HG02884 (cell line): ENCODE results near the gene ARL13B.

Experiments used
- ATAC-seq: cut with Tn5 transposase; IDR thresholded peaks from one replicate; pipeline ENCODE4 v1.9.1; 2021; ENCODE audit warnings: mild to moderate bottlenecking, moderate library complexity; ENCODE audit not compliant: unreplicated experiment

Gene ARL13B

GRCh38 chr3:94098452-94098851 lies 118.5 kb downstream of the ARL13B start:
- ATAC-seq = no peak

DNA sequence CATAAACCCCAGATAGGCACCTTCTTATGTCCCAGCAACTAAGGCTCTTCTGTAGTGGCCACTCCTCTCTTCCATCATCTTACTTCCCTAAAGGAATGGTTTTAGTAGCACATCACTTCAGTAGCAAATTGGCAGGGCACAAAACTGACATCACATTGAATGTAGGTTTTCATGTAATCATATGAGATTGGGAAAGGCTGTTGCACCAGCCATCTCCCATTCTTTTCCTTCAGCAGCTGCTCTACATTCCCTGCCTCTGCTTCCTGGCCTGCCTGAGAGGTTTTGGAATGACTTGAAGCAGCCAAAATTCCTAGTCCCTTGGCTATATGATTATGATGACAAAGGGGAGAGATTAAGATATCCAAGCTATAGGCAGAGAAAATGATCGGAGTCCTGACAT lies 119.4 kb downstream of the ARL13B start:
- no peak for ATAC-seq

DNA sequence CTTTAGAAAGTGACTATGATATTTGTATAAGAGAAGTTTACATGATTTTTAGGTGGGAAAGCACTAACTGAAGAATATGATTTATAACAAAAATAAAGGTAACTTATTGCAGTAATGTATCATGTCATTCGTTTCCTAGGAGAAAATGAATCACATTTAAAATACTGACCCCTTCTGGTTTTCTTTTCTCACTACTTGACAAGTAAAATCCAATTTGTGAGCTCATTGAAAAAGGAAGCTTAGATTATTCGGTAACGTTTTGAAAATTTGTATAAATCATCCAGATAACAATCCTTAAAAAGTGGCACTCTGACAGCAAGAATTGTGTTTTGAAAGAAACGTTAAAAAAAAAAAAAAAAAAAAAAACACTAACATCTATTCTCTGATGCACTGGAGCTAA lies 121.9 kb downstream of the ARL13B start:
- ATAC-seq = no peak
